ENCODE measurements around the gene TMEM39A.

The TMEM39A gene

GRCh38 chr3:119463171-119464169 is at the start of gene TMEM39A:
TSS of gene TMEM39A (minus strand) at chr3:119463615. CDS start at chr3:119462074, 1,541 bp downstream.
- peak; percentile 98 for DNase-seq (ENCODE audit: low read depth in 1 of 2, low spot score in 1 of 2)

GRCh38 chr3:119510690-119511089 is 47.3 kb upstream of the TMEM39A start:
- no peak for DNase-seq (ENCODE audit: low read depth in 1 of 2, low spot score in 1 of 2)

GRCh38 chr3:119508172-119508845 is 44.9 kb upstream of the TMEM39A start:
- peak in 1 of 2 donors; percentile 20 for DNase-seq (ENCODE audit: low read depth in 1 of 2, low spot score in 1 of 2)

- DNase-seq (ENCODE audit: low read depth in 1 of 2, low spot score in 1 of 2): no peak
Observed at GRCh38 chr3:119507404-119507803, 44.0 kb upstream of the TMEM39A start.

- no peak for DNase-seq (ENCODE audit: low read depth in 1 of 2, low spot score in 1 of 2)
Observed at GRCh38 chr3:119506631-119507030, 43.2 kb upstream of the TMEM39A start.

- DNase-seq (ENCODE audit: low read depth in 1 of 2, low spot score in 1 of 2): no peak
Observed at GRCh38 chr3:119500901-119501300, 37.5 kb upstream of the TMEM39A start.

- no peak for DNase-seq (ENCODE audit: low read depth in 1 of 2, low spot score in 1 of 2)
Observed at GRCh38 chr3:119500265-119500664, 36.9 kb upstream of the TMEM39A start.

- peak; percentile 93 to 96 for DNase-seq (ENCODE audit: low read depth in 1 of 2, low spot score in 1 of 2)
Observed at GRCh38 chr3:119498186-119499011, 35.0 kb upstream of the TMEM39A start, which contains the start of gene TIMMDC1. TSS of gene TIMMDC1 (plus strand) at chr3:119498547. CDS start at chr3:119498734, 187 bp downstream.

- no peak for DNase-seq (ENCODE audit: low read depth in 1 of 2, low spot score in 1 of 2)
Observed at GRCh38 chr3:119497820-119498185, 34.4 kb upstream of the TMEM39A start.

- DNase-seq (ENCODE audit: low read depth in 1 of 2, low spot score in 1 of 2): no peak
Observed at GRCh38 chr3:119494597-119494996, 31.2 kb upstream of the TMEM39A start.

- DNase-seq (ENCODE audit: low read depth in 1 of 2, low spot score in 1 of 2): no peak
Observed at GRCh38 chr3:119492810-119493209, 29.4 kb upstream of the TMEM39A start.

- DNase-seq (ENCODE audit: low read depth in 1 of 2, low spot score in 1 of 2): no peak
Observed at GRCh38 chr3:119492128-119492527, 28.7 kb upstream of the TMEM39A start.

- no peak for DNase-seq (ENCODE audit: low read depth in 1 of 2, low spot score in 1 of 2)
Observed at GRCh38 chr3:119490153-119490552, 26.7 kb upstream of the TMEM39A start.

- DNase-seq (ENCODE audit: low read depth in 1 of 2, low spot score in 1 of 2): no peak
Observed at GRCh38 chr3:119485563-119485962, 22.1 kb upstream of the TMEM39A start.

GRCh38 chr3:119483101-119483500 is 19.7 kb upstream of the TMEM39A start:
- DNase-seq (ENCODE audit: low read depth in 1 of 2, low spot score in 1 of 2): no peak

GRCh38 chr3:119481079-119481478 is 17.7 kb upstream of the TMEM39A start:
- DNase-seq (ENCODE audit: low read depth in 1 of 2, low spot score in 1 of 2): no peak

- DNase-seq (ENCODE audit: low read depth in 1 of 2, low spot score in 1 of 2): no peak
Observed at GRCh38 chr3:119470866-119471265, 7.5 kb upstream of the TMEM39A start.

GRCh38 chr3:119469418-119470189 is 6.2 kb upstream of the TMEM39A start:
- DNase-seq (ENCODE audit: low read depth in 1 of 2, low spot score in 1 of 2): no peak

GRCh38 chr3:119468041-119468440 is 4.6 kb upstream of the TMEM39A start:
- DNase-seq (ENCODE audit: low read depth in 1 of 2, low spot score in 1 of 2): no peak

GRCh38 chr3:119457246-119457645 is 6.2 kb downstream of the TMEM39A start:
- no peak for DNase-seq (ENCODE audit: low read depth in 1 of 2, low spot score in 1 of 2)

Measured in activated CD4-positive, alpha-beta T cell treated with anti-CD3 and anti-CD28 coated beads, Interleukin-2, amount 50 U/mL, for 24 hours (primary cell).